ENCODE measurements around the gene FOSL2. TPM values are rescaled to one million over a fixed set of nuclear protein-coding genes. Genes with fewer than 3 reads are reported as not detected.

FOSL2 gene
- total RNA-seq, 1 experiment from 2014 or later = 4.0 TPM

GRCh38 chr2:28377984-28378678 lies 14.5 kb upstream of the FOSL2 start:
- CTCF ChIA-PET = no interaction called here
- Mint-ChIP-seq H3K4me1 (peaks cover 5% of the 10 kb centered on the region), H3K4me3 (no peak overlapping the region), H3K9me3 (no peaks in the 10 kb centered on the region), H3K27ac (no peak overlapping the region), H3K27me3 (ENCODE audit: low read depth) (peaks cover 44% of the 10 kb centered on the region), H3K36me3 (no peaks in the 10 kb centered on the region)
- no peak for TF ChIP-seq SMAD4 (CRISPR knock-in tag; IDR thresholded peaks at IDR 0.05)
- TF ChIP-seq TCF7 (CRISPR knock-in tag; IDR thresholded peaks at IDR 0.05; ENCODE audit: low read depth) = no peak
- TF ChIP-seq JAZF1 (CRISPR knock-in tag; IDR thresholded peaks at IDR 0.05) = no peak
- TF ChIP-seq SP1 (CRISPR knock-in tag; conservative IDR thresholded peaks at IDR 0.05) = no peak
- no peak for TF ChIP-seq ATF1 (CRISPR knock-in tag; IDR thresholded peaks at IDR 0.05)
- no peak for TF ChIP-seq MLX (CRISPR knock-in tag; IDR thresholded peaks at IDR 0.05)
- TF ChIP-seq GRHL2 (CRISPR knock-in tag; IDR thresholded peaks at IDR 0.05; ENCODE audit: insufficient replicate concordance, severe bottlenecking) = no peak
- TF ChIP-seq, protein P1, sequence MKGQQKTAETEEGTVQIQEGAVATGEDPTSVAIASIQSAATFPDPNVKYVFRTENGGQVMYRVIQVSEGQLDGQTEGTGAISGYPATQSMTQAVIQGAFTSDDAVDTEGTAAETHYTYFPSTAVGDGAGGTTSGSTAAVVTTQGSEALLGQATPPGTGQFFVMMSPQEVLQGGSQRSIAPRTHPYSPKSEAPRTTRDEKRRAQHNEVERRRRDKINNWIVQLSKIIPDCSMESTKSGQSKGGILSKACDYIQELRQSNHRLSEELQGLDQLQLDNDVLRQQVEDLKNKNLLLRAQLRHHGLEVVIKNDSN (CRISPR knock-in tag; IDR thresholded peaks at IDR 0.05) = no peak
- DNase-seq (ENCODE audit: low spot score) (no peak), ATAC-seq (peak; percentile 68)
- POLR2A ChIA-PET = interaction anchor here (0.6 kb wide), 1 partner anchor 635 kb away, joined by 4 read pairs; no protein-coding TSS in a partner anchor

GRCh38 chr2:28378679-28379584 lies 13.7 kb upstream of the FOSL2 start:
- Mint-ChIP-seq H3K9me3 (no peaks in the 10 kb centered on the region), H3K27ac (no peak overlapping the region), H3K4me1 (peaks cover 5% of the 10 kb centered on the region), H3K4me3 (no peak overlapping the region), H3K27me3 (ENCODE audit: low read depth) (peaks cover 46% of the 10 kb centered on the region), H3K36me3 (no peaks in the 10 kb centered on the region)
- DNase-seq (ENCODE audit: low spot score) = no peak
- POLR2A ChIA-PET = interaction anchor here (0.6 kb wide), 1 partner anchor 636 kb away, joined by 4 read pairs; no protein-coding TSS in a partner anchor
- TF ChIP-seq GRHL2 (CRISPR knock-in tag; IDR thresholded peaks at IDR 0.05; ENCODE audit: insufficient replicate concordance, severe bottlenecking) = no peak
- TF ChIP-seq, protein P2, sequence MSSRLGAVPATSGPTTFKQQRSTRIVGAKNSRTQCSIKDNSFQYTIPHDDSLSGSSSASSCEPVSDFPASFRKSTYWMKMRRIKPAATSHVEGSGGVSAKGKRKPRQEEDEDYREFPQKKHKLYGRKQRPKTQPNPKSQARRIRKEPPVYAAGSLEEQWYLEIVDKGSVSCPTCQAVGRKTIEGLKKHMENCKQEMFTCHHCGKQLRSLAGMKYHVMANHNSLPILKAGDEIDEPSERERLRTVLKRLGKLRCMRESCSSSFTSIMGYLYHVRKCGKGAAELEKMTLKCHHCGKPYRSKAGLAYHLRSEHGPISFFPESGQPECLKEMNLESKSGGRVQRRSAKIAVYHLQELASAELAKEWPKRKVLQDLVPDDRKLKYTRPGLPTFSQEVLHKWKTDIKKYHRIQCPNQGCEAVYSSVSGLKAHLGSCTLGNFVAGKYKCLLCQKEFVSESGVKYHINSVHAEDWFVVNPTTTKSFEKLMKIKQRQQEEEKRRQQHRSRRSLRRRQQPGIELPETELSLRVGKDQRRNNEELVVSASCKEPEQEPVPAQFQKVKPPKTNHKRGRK (CRISPR knock-in tag; IDR thresholded peaks at IDR 0.05; ENCODE audit: borderline replicate concordance) = no peak
- TF ChIP-seq NFE2L1 (CRISPR knock-in tag; IDR thresholded peaks at IDR 0.05) = no peak
- no peak for TF ChIP-seq FOXK1 (CRISPR knock-in tag; IDR thresholded peaks at IDR 0.05)
- no peak for TF ChIP-seq IRF1 (CRISPR knock-in tag; IDR thresholded peaks at IDR 0.05)
- no peak for TF ChIP-seq SMAD3 (CRISPR knock-in tag; IDR thresholded peaks at IDR 0.05; ENCODE audit: borderline replicate concordance)
- no peak for TF ChIP-seq NR3C1 (CRISPR knock-in tag; conservative IDR thresholded peaks at IDR 0.05; ENCODE audit: low read depth)
- no peak for TF ChIP-seq ZNF396 (CRISPR knock-in tag; IDR thresholded peaks at IDR 0.05; ENCODE audit: borderline replicate concordance)
- no peak for TF ChIP-seq RELA (CRISPR knock-in tag; IDR thresholded peaks at IDR 0.05; ENCODE audit: borderline replicate concordance)
- TF ChIP-seq ZNF121 (CRISPR knock-in tag; IDR thresholded peaks at IDR 0.05) = no peak
- no peak for TF ChIP-seq AR (CRISPR knock-in tag; IDR thresholded peaks at IDR 0.05)
- TF ChIP-seq ZNF423 (CRISPR knock-in tag; IDR thresholded peaks at IDR 0.05) = no peak
- TF ChIP-seq NR2C2 (CRISPR knock-in tag; IDR thresholded peaks at IDR 0.05) = no peak
- CTCF ChIA-PET = no interaction called here
- no peak for ATAC-seq
